ENCODE results near the gene CA5B. TPM values are rescaled to one million over a fixed set of nuclear protein-coding genes. Genes with fewer than 3 reads are reported as not detected.

Gene CA5B
- 6.9 and 10.0 TPM in 2 replicates for total RNA-seq

GRCh38 chrX:15737959-15738902, at the start of gene CA5B:
Gene CA5B (plus strand): TSS chrX:15738270. CDS start chrX:15750024, 11,754 bp downstream.
- H4K20me1 ChIP-seq (ENCODE audit: insufficient read depth, low read length): peaks cover 4% of the 10 kb centered on the region
- H3K27me3 ChIP-seq (ENCODE audit: insufficient read depth, low read length): no peaks in the 10 kb centered on the region
- TF ChIP-seq CTCF (IDR thresholded peaks at IDR 0.05; ENCODE audit: extremely low read depth, low read depth, low read length): no peak
- no peaks in the 10 kb centered on the region for H3K36me3 ChIP-seq (ENCODE audit: insufficient read depth, low read length)
- H3K27ac ChIP-seq (ENCODE audit: low read depth, low read length): no peak within 1 kb of the TSS
- H3K4me1 ChIP-seq (ENCODE audit: insufficient read depth, low read length): peaks cover 7% of the 10 kb centered on the region
- peak within 1 kb of the TSS; percentile 46 for H2AFZ ChIP-seq (ENCODE audit: low read length)
- no peaks in the 10 kb centered on the region for H3K79me2 ChIP-seq (ENCODE audit: insufficient read depth, low read length)
- H3K4me3 ChIP-seq (ENCODE audit: insufficient read depth, low read length): peak within 1 kb of the TSS; percentile 75
- peak within 1 kb of the TSS; percentile 76 for H3K4me2 ChIP-seq (ENCODE audit: insufficient read depth, low read length)
- DNase-seq (ENCODE audit: insufficient read length, low spot score, missing footprints): peak; percentile 88
- H3K9me3 ChIP-seq (ENCODE audit: low read depth, low read length): no peaks in the 10 kb centered on the region

- Histone ChIP-seq H3K9me3 (ENCODE audit: low read depth, low read length) (no peaks in the 10 kb centered on the region), H3K4me2 (ENCODE audit: insufficient read depth, low read length) (no peak overlapping the region), H3K4me3 (ENCODE audit: insufficient read depth, low read length) (no peak overlapping the region), H3K4me1 (ENCODE audit: insufficient read depth, low read length) (no peaks in the 10 kb centered on the region), H3K36me3 (ENCODE audit: insufficient read depth, low read length) (peaks cover 28% of the 10 kb centered on the region), H3K27me3 (ENCODE audit: insufficient read depth, low read length) (no peaks in the 10 kb centered on the region), H3K27ac (ENCODE audit: low read depth, low read length) (no peak overlapping the region), H2AFZ (ENCODE audit: low read length) (no peak overlapping the region), H3K79me2 (ENCODE audit: insufficient read depth, low read length) (no peaks in the 10 kb centered on the region), H4K20me1 (ENCODE audit: insufficient read depth, low read length) (peaks cover 6% of the 10 kb centered on the region)
- no peak for DNase-seq (ENCODE audit: insufficient read length, low spot score, missing footprints)
- no peak for TF ChIP-seq CTCF (IDR thresholded peaks at IDR 0.05; ENCODE audit: extremely low read depth, low read depth, low read length)
Measured at GRCh38 chrX:15694941-15695451, 43.1 kb upstream of the CA5B start.

- H3K4me3 ChIP-seq (ENCODE audit: insufficient read depth, low read length): no peak overlapping the region
- H2AFZ ChIP-seq (ENCODE audit: low read length): no peak overlapping the region
- no peaks in the 10 kb centered on the region for H3K9me3 ChIP-seq (ENCODE audit: low read depth, low read length)
- no peaks in the 10 kb centered on the region for H3K27me3 ChIP-seq (ENCODE audit: insufficient read depth, low read length)
- no peaks in the 10 kb centered on the region for H3K79me2 ChIP-seq (ENCODE audit: insufficient read depth, low read length)
- no peak overlapping the region for H3K4me2 ChIP-seq (ENCODE audit: insufficient read depth, low read length)
- H4K20me1 ChIP-seq (ENCODE audit: insufficient read depth, low read length): peaks cover 3% of the 10 kb centered on the region
- H3K4me1 ChIP-seq (ENCODE audit: insufficient read depth, low read length): no peaks in the 10 kb centered on the region
- no peak overlapping the region for H3K27ac ChIP-seq (ENCODE audit: low read depth, low read length)
- no peak for TF ChIP-seq CTCF (IDR thresholded peaks at IDR 0.05; ENCODE audit: extremely low read depth, low read depth, low read length)
- no peak for DNase-seq (ENCODE audit: insufficient read length, low spot score, missing footprints)
- peaks cover 24% of the 10 kb centered on the region for H3K36me3 ChIP-seq (ENCODE audit: insufficient read depth, low read length)
Measured at GRCh38 chrX:15696516-15696915, 41.6 kb upstream of the CA5B start.

Data from osteoblast (primary cell).